ENCODE data around the gene SGPL1. TPM values are rescaled to one million over a fixed set of nuclear protein-coding genes. Genes with fewer than 3 reads are reported as not detected.

Gene SGPL1
- total RNA-seq, 1 experiment from 2014 or later: 52.6 TPM

DNA sequence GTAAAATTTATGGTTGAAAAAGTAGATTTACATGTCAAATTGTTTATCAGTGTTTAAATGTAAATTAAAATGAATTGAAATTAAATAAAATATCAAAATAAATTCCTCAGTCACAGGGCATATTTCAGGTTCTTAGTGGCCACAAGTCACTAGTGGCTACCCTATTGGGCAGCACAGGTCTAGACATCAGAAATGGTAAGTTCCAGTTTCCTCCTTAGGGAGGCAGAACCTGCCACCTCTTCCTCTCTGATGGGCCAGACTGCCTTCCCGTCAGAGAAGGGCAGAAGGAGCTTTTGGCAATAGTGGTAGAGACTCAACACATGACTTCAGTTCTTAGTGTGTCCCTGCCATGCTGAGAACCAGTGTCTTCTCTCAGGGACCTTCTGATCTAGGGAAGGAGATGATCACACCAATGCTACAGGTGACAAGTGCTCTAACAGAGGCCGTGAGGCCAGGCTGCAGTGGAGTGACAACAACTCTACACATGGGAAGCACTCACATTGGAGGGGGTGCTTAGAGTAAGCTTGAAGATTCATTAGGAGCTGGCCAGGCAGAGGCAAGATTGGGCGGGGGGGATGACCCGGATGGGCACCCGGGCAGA lies 87.0 kb downstream of the SGPL1 start:
- no peak overlapping the region for H2BK120ac ChIP-seq (ENCODE audit: low read depth, low read length, poor library complexity, severe bottlenecking)
- no peak overlapping the region for H3K9ac ChIP-seq (ENCODE audit: extremely low read depth, insufficient read length, low read length)
- H3K79me2 ChIP-seq (ENCODE audit: insufficient read depth, low read length): no peaks in the 10 kb centered on the region
- H3K27me3 Mint-ChIP-seq (ENCODE audit: low read depth): no peaks in the 10 kb centered on the region; the same call in 1 of the 2 replicates
- no peak overlapping the region for H3K23ac ChIP-seq (ENCODE audit: insufficient read length, low read depth, low read length)
- H3K4me1 Mint-ChIP-seq: peaks cover 9 to 14% of the 10 kb centered on the region in 2 experiments
- H3K18ac ChIP-seq (ENCODE audit: insufficient read length, low read depth, low read length): no peak overlapping the region
- H3K79me1 ChIP-seq (ENCODE audit: insufficient read depth, low read depth, low read length, poor library complexity, severe bottlenecking): no peaks in the 10 kb centered on the region
- H3K9me3 Mint-ChIP-seq: no peaks in the 10 kb centered on the region
- H3K4ac ChIP-seq (ENCODE audit: low read depth, low read length): no peak overlapping the region
- H3K27ac Mint-ChIP-seq: no peak overlapping the region
- H3K4me2 ChIP-seq (ENCODE audit: insufficient read depth, insufficient read length, low read length): no peak overlapping the region
- no peak overlapping the region for H4K8ac ChIP-seq (replicated peaks; ENCODE audit: insufficient read length, low read depth, low read length)
- H3K23me2 ChIP-seq (ENCODE audit: insufficient read length, low read depth, low read length, poor library complexity, severe bottlenecking): no peaks in the 10 kb centered on the region
- DNase-seq: no peak
- H3K27ac ChIP-seq (ENCODE audit: insufficient read length, low read depth, low read length): no peak overlapping the region
- no peaks in the 10 kb centered on the region for H3K36me3 Mint-ChIP-seq (ENCODE audit: insufficient read depth in 1 of 3, low read depth in 3 of 3)
- H3K56ac ChIP-seq (ENCODE audit: insufficient read length, low read depth, low read length): no peak overlapping the region
- H2BK12ac ChIP-seq (ENCODE audit: insufficient read length, low read depth, low read length): no peak overlapping the region
- H3K4me1 ChIP-seq (ENCODE audit: insufficient read depth, low read length): no peaks in the 10 kb centered on the region
- H2BK15ac ChIP-seq (ENCODE audit: low read depth, low read length): no peak overlapping the region
- H3K9me3 ChIP-seq (ENCODE audit: control insufficient read depth, low read depth, low read length): no peaks in the 10 kb centered on the region
- H2BK20ac ChIP-seq (ENCODE audit: low read depth, low read length, poor library complexity, severe bottlenecking): no peak overlapping the region
- no peak overlapping the region for H3T11ph ChIP-seq (ENCODE audit: low read length)
- H2BK5ac ChIP-seq (ENCODE audit: insufficient read length, low read length): no peak overlapping the region
- no peak overlapping the region for H3K4me3 Mint-ChIP-seq
- no CpG with 5 or more reads among the region's 5 CpGs for WGBS (ENCODE audit: extremely low coverage, insufficient read length, low lambda C conversion rate)
- H2AK5ac ChIP-seq (ENCODE audit: insufficient read length, low read length): no peak overlapping the region
- TF ChIP-seq, protein P1, sequence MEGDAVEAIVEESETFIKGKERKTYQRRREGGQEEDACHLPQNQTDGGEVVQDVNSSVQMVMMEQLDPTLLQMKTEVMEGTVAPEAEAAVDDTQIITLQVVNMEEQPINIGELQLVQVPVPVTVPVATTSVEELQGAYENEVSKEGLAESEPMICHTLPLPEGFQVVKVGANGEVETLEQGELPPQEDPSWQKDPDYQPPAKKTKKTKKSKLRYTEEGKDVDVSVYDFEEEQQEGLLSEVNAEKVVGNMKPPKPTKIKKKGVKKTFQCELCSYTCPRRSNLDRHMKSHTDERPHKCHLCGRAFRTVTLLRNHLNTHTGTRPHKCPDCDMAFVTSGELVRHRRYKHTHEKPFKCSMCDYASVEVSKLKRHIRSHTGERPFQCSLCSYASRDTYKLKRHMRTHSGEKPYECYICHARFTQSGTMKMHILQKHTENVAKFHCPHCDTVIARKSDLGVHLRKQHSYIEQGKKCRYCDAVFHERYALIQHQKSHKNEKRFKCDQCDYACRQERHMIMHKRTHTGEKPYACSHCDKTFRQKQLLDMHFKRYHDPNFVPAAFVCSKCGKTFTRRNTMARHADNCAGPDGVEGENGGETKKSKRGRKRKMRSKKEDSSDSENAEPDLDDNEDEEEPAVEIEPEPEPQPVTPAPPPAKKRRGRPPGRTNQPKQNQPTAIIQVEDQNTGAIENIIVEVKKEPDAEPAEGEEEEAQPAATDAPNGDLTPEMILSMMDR (conservative IDR thresholded peaks at IDR 0.05): no peak
- H2AFZ ChIP-seq (ENCODE audit: low read length): no peak overlapping the region
- no peak overlapping the region for H4K5ac ChIP-seq (ENCODE audit: insufficient read length, low read depth, low read length)
- no peak overlapping the region for H4K91ac ChIP-seq (ENCODE audit: insufficient read length, low read depth, low read length)
- no peaks in the 10 kb centered on the region for H4K20me1 ChIP-seq (ENCODE audit: control insufficient read depth, insufficient read depth, insufficient read length)
- H3K14ac ChIP-seq (ENCODE audit: insufficient read depth, low read length): no peak overlapping the region
- no peaks in the 10 kb centered on the region for H3K27me3 ChIP-seq (ENCODE audit: insufficient read depth, low read length)
